GM21381 (cell line): ENCODE measurements around the gene PPFIA4.

Source experiments
- ATAC-seq: cut with Tn5 transposase; IDR thresholded peaks from one replicate; pipeline ENCODE4 v1.9.1; 2021; ENCODE audit warnings: mild to moderate bottlenecking, moderate library complexity; ENCODE audit not compliant: unreplicated experiment

PPFIA4 gene

GRCh38 chr1:203056012-203056411 lies 29.7 kb downstream of the PPFIA4 start:
- ATAC-seq, result no peak

GRCh38 chr1:203056516-203056915 lies 30.2 kb downstream of the PPFIA4 start:
- ATAC-seq, result no peak

GRCh38 chr1:203057911-203058675 lies 31.8 kb downstream of the PPFIA4 start:
- no peak for ATAC-seq

GRCh38 chr1:203058676-203058935 lies 32.3 kb downstream of the PPFIA4 start:
- no peak for ATAC-seq

GRCh38 chr1:203059485-203059884 lies 33.2 kb downstream of the PPFIA4 start:
- ATAC-seq, result no peak

GRCh38 chr1:203060115-203060514 lies 33.8 kb downstream of the PPFIA4 start:
- ATAC-seq, result no peak

- no peak for ATAC-seq
Measured at GRCh38 chr1:203063287-203063686, 37.0 kb downstream of the PPFIA4 start.

GRCh38 chr1:203065191-203065590 lies 38.9 kb downstream of the PPFIA4 start:
- no peak for ATAC-seq

GRCh38 chr1:203065986-203066385 lies 39.7 kb downstream of the PPFIA4 start:
- ATAC-seq, result no peak

GRCh38 chr1:203066965-203067364 lies 40.7 kb downstream of the PPFIA4 start:
- no peak for ATAC-seq

GRCh38 chr1:203069030-203069747 lies 42.9 kb downstream of the PPFIA4 start:
- no peak for ATAC-seq

GRCh38 chr1:203072002-203072602 lies 45.8 kb downstream of the PPFIA4 start:
- no peak for ATAC-seq

- no peak for ATAC-seq
Measured at GRCh38 chr1:203072911-203073310, 46.6 kb downstream of the PPFIA4 start.

- no peak for ATAC-seq
Measured at GRCh38 chr1:203073469-203073868, 47.2 kb downstream of the PPFIA4 start.

GRCh38 chr1:203074610-203075009 lies 48.3 kb downstream of the PPFIA4 start:
- no peak for ATAC-seq

- no peak for ATAC-seq
Measured at GRCh38 chr1:203075236-203076030, 49.1 kb downstream of the PPFIA4 start.

- ATAC-seq, result no peak
Measured at GRCh38 chr1:203076031-203076511, 49.8 kb downstream of the PPFIA4 start.

GRCh38 chr1:203077367-203077766 lies 51.1 kb downstream of the PPFIA4 start:
- ATAC-seq, result no peak

GRCh38 chr1:203077956-203078355 lies 51.7 kb downstream of the PPFIA4 start:
- ATAC-seq, result no peak

- ATAC-seq, result no peak
Measured at GRCh38 chr1:203078478-203078877, 52.2 kb downstream of the PPFIA4 start.

GRCh38 chr1:203080456-203080855 lies 54.2 kb downstream of the PPFIA4 start:
- ATAC-seq, result no peak
